ENCODE results near the gene ANKRD33B.

The ANKRD33B gene

DNA sequence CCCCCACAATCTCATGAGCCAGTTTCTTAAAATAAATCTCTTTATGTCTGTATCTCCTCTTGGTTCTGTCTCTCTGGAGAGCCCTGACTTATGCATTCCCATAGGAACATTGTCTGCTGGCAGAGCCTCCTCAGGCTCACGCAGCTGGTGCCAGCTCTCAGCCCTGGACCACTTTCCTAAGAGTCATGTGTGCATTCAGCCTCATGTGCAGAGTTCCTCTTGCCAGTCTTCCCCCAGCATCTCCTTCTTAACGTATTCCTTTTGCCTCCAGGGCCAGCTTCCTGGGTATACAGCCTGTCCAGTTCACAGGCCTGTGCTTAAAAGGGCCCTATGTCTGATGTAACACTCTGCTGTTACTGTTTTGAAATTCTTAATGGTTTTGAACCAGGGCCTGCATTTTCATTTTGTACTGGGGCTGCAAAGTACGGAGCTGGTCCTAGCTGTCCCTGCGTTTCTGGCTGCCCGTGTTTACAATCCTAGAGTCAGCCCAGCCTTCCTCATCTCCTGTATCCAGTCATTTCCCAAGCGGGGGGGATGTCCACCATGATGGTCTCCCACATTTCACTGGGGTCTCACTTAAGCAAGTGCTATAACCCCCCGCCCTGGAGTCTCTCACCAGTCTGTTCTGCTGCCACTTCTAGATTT is 18.1 kb downstream of the ANKRD33B start:
- TF ChIP-seq, protein P1, sequence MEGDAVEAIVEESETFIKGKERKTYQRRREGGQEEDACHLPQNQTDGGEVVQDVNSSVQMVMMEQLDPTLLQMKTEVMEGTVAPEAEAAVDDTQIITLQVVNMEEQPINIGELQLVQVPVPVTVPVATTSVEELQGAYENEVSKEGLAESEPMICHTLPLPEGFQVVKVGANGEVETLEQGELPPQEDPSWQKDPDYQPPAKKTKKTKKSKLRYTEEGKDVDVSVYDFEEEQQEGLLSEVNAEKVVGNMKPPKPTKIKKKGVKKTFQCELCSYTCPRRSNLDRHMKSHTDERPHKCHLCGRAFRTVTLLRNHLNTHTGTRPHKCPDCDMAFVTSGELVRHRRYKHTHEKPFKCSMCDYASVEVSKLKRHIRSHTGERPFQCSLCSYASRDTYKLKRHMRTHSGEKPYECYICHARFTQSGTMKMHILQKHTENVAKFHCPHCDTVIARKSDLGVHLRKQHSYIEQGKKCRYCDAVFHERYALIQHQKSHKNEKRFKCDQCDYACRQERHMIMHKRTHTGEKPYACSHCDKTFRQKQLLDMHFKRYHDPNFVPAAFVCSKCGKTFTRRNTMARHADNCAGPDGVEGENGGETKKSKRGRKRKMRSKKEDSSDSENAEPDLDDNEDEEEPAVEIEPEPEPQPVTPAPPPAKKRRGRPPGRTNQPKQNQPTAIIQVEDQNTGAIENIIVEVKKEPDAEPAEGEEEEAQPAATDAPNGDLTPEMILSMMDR (IDR thresholded peaks at IDR 0.05; ENCODE audit: low read depth, low read length, missing control alignments), result no peak
- in situ Hi-C loops (cut with HindIII; ENCODE audit: low pct_ligation_motif_present, low sequenced_read_pairs), result no loop called here
- Histone ChIP-seq H3K4me3 (ENCODE audit: low read depth, low read length) (no peak overlapping the region), H3K36me3 (replicated peaks) (no peaks in the 10 kb centered on the region), H3K27ac (no peak overlapping the region), H3K27me3 (replicated peaks) (no peaks in the 10 kb centered on the region)
- no peak for DNase-seq

DNA sequence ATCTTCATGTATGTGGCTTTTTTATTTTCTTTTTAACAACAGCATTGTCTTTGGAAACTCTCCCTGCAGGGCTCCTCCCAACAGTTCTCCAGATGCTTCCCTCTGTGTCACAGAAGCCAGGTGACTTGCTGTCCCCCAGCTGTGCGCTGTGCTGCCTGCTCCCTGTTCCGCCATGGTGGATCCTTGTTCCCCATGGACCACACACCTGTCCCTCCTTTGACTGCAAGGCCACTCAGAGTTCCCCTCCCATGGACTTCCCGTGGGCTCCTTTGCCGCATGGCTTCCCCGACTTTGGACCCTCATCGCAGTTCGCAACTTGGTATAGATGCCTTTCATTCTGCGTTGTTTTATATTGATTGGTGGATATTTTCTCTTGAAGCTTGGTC is 18.6 kb downstream of the ANKRD33B start:
- in situ Hi-C loops (cut with HindIII; ENCODE audit: low pct_ligation_motif_present, low sequenced_read_pairs), result no loop called here
- no peak for DNase-seq
- no peak overlapping the region for H3K4me3 ChIP-seq (ENCODE audit: low read depth, low read length)
- no peak overlapping the region for H3K27ac ChIP-seq
- TF ChIP-seq, protein P1 (IDR thresholded peaks at IDR 0.05; ENCODE audit: low read depth, low read length, missing control alignments), result no peak
- H3K36me3 ChIP-seq (replicated peaks), result no peaks in the 10 kb centered on the region
- H3K27me3 ChIP-seq (replicated peaks), result no peaks in the 10 kb centered on the region

DNA sequence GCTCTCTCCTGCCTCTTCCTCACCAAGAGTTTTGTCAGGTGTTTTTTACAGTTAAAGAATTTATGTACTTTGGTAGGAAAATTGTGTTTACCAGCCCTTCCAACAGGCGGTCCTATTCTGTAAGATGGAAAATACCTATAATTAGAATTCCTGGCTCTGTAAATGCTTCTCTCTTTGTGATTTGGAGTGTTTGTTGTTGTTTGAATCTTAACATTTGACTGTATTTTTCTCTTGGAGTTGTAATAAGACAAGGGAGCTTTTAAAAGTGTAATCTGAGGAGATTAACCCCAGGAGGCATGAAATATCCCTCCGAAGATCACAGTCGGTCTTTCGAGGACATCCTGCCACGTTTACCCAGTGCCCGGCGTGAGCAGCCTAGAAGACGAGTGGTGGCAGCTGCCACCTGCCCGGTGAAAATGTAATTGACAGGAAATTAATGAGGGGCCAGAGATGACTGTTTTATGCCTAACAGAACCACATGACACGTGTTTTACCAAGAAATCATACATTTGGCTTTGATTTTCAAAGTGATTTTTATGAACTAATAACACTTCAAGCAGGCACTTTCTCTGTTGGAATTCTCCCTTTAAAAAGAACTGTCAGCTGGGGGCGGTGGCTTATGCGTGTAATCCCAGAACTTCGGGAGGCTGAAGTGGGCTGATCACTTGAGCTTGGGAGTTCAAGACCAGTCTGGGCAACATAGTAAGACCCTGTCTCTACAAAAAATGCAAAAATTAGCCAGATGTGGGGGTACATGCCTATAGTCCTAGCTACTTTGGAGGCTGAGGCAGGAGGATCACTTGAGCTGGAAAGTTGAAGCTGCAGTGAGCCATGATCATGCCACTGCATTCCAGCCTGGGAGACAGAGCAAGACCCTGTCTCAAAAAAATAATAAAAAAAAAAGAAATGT is 20.0 kb downstream of the ANKRD33B start:
- no peaks in the 10 kb centered on the region for H3K36me3 ChIP-seq (replicated peaks)
- in situ Hi-C loops (cut with HindIII; ENCODE audit: low pct_ligation_motif_present, low sequenced_read_pairs), result no loop called here
- no peaks in the 10 kb centered on the region for H3K27me3 ChIP-seq (replicated peaks)
- DNase-seq, result no peak
- no peak overlapping the region for H3K27ac ChIP-seq
- H3K4me3 ChIP-seq (ENCODE audit: low read depth, low read length), result no peak overlapping the region
- TF ChIP-seq, protein P1 (IDR thresholded peaks at IDR 0.05; ENCODE audit: low read depth, low read length, missing control alignments), result no peak

DNA sequence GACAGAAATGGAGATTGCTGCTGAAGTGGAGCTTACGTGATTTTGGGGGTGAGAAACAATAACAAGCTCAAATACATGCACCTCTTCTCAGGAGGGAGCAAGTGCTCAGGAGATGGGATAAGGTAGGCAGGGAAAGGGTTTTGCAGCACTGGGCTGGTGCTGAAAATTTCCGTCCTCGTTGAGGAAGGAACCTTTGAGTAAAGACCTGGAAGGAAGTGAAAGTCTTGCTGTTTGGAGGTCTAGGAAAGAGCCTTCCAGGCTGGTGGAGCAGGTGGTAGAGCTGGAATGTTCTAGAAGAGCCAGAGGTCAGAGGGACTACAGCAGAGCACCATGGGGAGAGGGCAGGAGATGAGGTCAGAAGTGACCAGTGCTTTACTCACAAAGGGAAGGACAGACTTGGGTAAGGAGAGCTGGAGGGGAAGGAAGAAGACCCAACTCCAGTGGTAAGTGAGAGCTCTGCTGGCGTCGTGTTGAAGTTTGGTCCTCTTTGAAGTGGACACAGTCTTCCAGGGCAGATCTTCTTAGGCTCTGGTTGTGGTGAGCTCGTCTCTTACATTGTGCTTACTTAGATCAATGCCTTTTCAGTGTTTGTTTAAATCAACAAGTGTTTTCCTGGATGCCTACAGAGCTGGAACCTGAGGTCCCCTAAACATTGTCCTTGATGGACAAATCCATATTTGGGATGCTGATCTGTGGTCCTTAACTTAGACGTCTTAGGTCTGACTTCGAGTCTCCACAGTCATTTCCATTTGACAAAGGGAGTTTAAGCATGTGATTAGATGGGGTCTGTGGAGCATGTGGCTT is 21.0 kb downstream of the ANKRD33B start:
- no peak overlapping the region for H3K4me3 ChIP-seq (ENCODE audit: low read depth, low read length)
- no peaks in the 10 kb centered on the region for H3K36me3 ChIP-seq (replicated peaks)
- TF ChIP-seq, protein P1 (IDR thresholded peaks at IDR 0.05; ENCODE audit: low read depth, low read length, missing control alignments), result no peak
- H3K27me3 ChIP-seq (replicated peaks), result no peaks in the 10 kb centered on the region
- DNase-seq, result no peak
- H3K27ac ChIP-seq, result no peak overlapping the region
- in situ Hi-C loops (cut with HindIII; ENCODE audit: low pct_ligation_motif_present, low sequenced_read_pairs), result no loop called here

DNA sequence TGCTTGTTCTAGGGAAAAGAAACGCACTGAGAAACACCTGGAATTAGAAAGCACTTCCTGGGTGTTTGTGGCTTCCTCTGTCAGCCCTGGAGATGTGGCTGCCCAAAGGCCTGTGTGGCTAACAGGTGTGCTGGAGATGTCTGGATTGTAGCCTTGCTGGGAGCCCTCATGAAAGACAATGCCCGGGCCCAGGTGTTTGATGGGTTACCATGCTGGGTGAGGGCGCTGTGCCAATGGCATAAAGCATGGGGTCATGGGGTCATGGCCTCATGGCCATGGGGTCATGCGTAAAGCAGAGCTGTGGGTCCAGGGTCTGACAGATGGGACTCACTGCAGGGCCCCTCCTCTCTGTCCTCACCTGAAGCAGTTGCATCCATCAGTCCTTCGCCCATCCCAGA is 21.6 kb downstream of the ANKRD33B start:
- Histone ChIP-seq H3K4me3 (ENCODE audit: low read depth, low read length) (no peak overlapping the region), H3K27me3 (replicated peaks) (no peaks in the 10 kb centered on the region), H3K27ac (no peak overlapping the region), H3K36me3 (replicated peaks) (no peaks in the 10 kb centered on the region)
- DNase-seq, result no peak
- TF ChIP-seq, protein P1 (IDR thresholded peaks at IDR 0.05; ENCODE audit: low read depth, low read length, missing control alignments), result no peak
- in situ Hi-C loops (cut with HindIII; ENCODE audit: low pct_ligation_motif_present, low sequenced_read_pairs), result no loop called here
